GM12891 (cell line): ENCODE data around the gene OLFML3.

Experiments used
- PAX5 ChIP-seq: IDR thresholded peaks from 2 replicates; pipeline ENCODE4 v1.6.1; 2011; ENCODE audit warnings: low read length, moderate library complexity, mild to moderate bottlenecking; ENCODE audit not compliant: insufficient read depth, severe bottlenecking
- POLR2A ChIP-seq: IDR thresholded peaks from 2 replicates; pipeline ENCODE4 v1.6.1; 2011; ENCODE audit warnings: low read depth, low read length, control low read depth
- POLR2AphosphoS5 ChIP-seq: IDR thresholded peaks from 2 replicates; pipeline ENCODE4 v1.6.1; 2011; ENCODE audit warnings: low read depth, low read length, control low read depth
- POU2F2 ChIP-seq: IDR thresholded peaks from 2 replicates; pipeline ENCODE4 v1.6.1; 2011; ENCODE audit warnings: low read depth, mild to moderate bottlenecking, control low read depth, low read length, moderate library complexity
- SPI1 ChIP-seq: IDR thresholded peaks from 2 replicates; pipeline ENCODE4 v1.6.1; 2011; ENCODE audit warnings: low read depth, low read length, control low read depth
- TAF1 ChIP-seq: IDR thresholded peaks from 2 replicates; pipeline ENCODE4 v1.6.1; 2011; ENCODE audit warnings: low read depth, low read length, control low read depth

DNA sequence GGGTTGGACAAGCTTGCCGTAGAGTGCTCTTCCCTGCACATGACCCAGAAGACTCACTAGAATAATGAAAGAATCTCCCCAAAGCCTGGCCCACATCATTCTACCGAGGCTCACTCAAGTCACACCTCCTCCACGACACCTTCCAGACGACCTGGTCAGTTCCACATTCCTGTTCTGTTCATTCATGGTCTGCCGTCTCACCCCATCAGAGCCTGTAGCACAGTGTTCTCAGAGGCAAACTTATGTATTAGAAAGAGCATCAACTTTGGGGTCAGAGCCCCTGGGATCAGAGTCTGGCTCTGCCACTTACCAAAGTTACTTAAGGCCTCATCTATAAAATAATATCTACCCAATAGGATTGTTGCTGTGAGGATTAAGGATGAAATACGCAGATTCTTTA, 7.5 kb downstream of the OLFML3 start:
- TF ChIP-seq TAF1 (no peak), POLR2A (no peak), POLR2AphosphoS5 (no peak), SPI1 (no peak), POU2F2 (no peak), PAX5 (no peak)
